Measurements from ENCODE around the gene ZBTB5. TPM values are rescaled to one million over a fixed set of nuclear protein-coding genes. Genes with fewer than 3 reads are reported as not detected.

Gene ZBTB5
- total and polyA plus RNA-seq, 2 of the 13 experiments (the other 11 are each of a cell fraction or from before 2014, with no cell fraction given): 12.5 to 20.5 TPM

DNA sequence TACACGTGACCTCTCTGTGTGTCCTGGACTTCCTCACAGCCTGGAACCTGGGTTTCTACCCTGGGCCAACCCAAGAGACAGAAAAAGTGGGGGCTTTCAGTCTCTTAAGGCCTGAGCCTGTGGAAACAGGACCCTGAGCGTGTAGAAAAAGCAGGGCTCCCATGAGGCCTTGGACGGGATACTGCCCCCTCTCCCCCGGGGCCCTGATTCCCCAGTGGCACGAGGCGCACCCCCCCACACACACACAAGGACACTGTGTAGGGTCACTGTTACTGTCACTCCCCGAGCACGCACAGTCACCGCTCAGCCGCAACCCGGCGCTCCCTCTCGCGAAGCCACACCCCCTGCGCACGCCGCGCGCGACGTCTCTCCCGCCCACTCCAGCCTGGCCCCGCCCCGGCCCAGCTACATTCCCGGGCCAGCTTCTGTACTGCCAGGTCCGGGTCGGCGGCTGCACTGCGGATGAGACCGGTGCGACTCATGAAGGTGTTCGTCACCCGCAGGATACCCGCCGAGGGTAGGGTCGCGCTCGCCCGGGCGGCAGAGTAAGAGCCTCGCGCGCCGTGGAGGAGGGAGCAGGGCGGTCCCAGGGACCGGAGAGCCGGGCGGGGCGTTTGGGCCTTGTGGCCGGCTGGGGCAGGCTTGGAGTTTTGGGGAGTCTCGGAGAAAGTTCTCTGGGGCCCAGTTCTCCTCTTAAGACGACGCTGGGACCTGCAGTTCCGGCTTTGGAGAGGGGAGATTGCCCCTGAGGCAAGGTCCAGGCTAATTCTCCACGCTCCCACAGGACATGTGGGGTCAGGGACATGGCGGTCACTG lies 42.8 kb downstream of the ZBTB5 start, which contains the start of gene GRHPR (continued):
- TF ChIP-seq, protein P1, sequence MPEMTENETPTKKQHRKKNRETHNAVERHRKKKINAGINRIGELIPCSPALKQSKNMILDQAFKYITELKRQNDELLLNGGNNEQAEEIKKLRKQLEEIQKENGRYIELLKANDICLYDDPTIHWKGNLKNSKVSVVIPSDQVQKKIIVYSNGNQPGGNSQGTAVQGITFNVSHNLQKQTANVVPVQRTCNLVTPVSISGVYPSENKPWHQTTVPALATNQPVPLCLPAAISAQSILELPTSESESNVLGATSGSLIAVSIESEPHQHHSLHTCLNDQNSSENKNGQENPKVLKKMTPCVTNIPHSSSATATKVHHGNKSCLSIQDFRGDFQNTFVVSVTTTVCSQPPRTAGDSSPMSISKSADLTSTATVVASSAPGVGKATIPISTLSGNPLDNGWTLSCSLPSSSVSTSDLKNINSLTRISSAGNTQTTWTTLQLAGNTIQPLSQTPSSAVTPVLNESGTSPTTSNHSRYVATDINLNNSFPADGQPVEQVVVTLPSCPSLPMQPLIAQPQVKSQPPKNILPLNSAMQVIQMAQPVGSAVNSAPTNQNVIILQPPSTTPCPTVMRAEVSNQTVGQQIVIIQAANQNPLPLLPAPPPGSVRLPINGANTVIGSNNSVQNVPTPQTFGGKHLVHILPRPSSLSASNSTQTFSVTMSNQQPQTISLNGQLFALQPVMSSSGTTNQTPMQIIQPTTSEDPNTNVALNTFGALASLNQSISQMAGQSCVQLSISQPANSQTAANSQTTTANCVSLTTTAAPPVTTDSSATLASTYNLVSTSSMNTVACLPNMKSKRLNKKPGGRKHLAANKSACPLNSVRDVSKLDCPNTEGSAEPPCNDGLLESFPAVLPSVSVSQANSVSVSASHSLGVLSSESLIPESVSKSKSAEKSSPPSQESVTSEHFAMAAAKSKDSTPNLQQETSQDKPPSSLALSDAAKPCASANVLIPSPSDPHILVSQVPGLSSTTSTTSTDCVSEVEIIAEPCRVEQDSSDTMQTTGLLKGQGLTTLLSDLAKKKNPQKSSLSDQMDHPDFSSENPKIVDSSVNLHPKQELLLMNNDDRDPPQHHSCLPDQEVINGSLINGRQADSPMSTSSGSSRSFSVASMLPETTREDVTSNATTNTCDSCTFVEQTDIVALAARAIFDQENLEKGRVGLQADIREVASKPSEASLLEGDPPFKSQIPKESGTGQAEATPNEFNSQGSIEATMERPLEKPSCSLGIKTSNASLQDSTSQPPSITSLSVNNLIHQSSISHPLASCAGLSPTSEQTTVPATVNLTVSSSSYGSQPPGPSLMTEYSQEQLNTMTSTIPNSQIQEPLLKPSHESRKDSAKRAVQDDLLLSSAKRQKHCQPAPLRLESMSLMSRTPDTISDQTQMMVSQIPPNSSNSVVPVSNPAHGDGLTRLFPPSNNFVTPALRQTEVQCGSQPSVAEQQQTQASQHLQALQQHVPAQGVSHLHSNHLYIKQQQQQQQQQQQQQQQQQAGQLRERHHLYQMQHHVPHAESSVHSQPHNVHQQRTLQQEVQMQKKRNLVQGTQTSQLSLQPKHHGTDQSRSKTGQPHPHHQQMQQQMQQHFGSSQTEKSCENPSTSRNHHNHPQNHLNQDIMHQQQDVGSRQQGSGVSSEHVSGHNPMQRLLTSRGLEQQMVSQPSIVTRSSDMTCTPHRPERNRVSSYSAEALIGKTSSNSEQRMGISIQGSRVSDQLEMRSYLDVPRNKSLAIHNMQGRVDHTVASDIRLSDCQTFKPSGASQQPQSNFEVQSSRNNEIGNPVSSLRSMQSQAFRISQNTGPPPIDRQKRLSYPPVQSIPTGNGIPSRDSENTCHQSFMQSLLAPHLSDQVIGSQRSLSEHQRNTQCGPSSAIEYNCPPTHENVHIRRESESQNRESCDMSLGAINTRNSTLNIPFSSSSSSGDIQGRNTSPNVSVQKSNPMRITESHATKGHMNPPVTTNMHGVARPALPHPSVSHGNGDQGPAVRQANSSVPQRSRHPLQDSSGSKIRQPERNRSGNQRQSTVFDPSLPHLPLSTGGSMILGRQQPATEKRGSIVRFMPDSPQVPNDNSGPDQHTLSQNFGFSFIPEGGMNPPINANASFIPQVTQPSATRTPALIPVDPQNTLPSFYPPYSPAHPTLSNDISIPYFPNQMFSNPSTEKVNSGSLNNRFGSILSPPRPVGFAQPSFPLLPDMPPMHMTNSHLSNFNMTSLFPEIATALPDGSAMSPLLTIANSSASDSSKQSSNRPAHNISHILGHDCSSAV (CRISPR knock-in tag; IDR thresholded peaks at IDR 0.05; ENCODE audit: borderline replicate concordance): no peak
- TF ChIP-seq ZMYM4 (CRISPR knock-in tag; IDR thresholded peaks at IDR 0.05): peak; percentile 52; the same call in 1 of the 2 replicates
- TF ChIP-seq ZFP82 (CRISPR knock-in tag; IDR thresholded peaks at IDR 0.05; ENCODE audit: borderline replicate concordance): 0 out of 2 replicates have a peak, but pooled peaks have one; percentile 55
- no peak; the same call in 1 of the 2 replicates for TF ChIP-seq HOXA9 (CRISPR knock-in tag; IDR thresholded peaks at IDR 0.05; ENCODE audit: borderline replicate concordance)
- no peak for TF ChIP-seq PRDM4 (CRISPR knock-in tag; IDR thresholded peaks at IDR 0.05; ENCODE audit: borderline replicate concordance)
- peak; percentile 38; the same call in 1 of the 2 replicates for TF ChIP-seq ZNF839 (CRISPR knock-in tag; IDR thresholded peaks at IDR 0.05; ENCODE audit: borderline replicate concordance)
- TF ChIP-seq, protein P2, sequence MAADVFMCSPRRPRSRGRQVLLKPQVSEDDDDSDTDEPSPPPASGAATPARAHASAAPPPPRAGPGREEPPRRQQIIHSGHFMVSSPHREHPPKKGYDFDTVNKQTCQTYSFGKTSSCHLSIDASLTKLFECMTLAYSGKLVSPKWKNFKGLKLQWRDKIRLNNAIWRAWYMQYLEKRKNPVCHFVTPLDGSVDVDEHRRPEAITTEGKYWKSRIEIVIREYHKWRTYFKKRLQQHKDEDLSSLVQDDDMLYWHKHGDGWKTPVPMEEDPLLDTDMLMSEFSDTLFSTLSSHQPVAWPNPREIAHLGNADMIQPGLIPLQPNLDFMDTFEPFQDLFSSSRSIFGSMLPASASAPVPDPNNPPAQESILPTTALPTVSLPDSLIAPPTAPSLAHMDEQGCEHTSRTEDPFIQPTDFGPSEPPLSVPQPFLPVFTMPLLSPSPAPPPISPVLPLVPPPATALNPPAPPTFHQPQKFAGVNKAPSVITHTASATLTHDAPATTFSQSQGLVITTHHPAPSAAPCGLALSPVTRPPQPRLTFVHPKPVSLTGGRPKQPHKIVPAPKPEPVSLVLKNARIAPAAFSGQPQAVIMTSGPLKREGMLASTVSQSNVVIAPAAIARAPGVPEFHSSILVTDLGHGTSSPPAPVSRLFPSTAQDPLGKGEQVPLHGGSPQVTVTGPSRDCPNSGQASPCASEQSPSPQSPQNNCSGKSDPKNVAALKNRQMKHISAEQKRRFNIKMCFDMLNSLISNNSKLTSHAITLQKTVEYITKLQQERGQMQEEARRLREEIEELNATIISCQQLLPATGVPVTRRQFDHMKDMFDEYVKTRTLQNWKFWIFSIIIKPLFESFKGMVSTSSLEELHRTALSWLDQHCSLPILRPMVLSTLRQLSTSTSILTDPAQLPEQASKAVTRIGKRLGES (CRISPR knock-in tag; IDR thresholded peaks at IDR 0.05; ENCODE audit: borderline replicate concordance): peak; percentile 25; the same call in 1 of the 2 replicates
- TF ChIP-seq RBFOX2 (IDR thresholded peaks at IDR 0.05; ENCODE audit: low read depth, low read length): peak; percentile 96
- TF ChIP-seq ZFX (CRISPR knock-in tag; IDR thresholded peaks at IDR 0.05; ENCODE audit: low read depth): peak; percentile 95
- no peak for TF ChIP-seq CHD2 (IDR thresholded peaks at IDR 0.05; ENCODE audit: low read depth, low read length)
- TF ChIP-seq SP4 (CRISPR knock-in tag; IDR thresholded peaks at IDR 0.05): peak; percentile 93
- TF ChIP-seq TBX2 (CRISPR knock-in tag; IDR thresholded peaks at IDR 0.05; ENCODE audit: borderline replicate concordance): peak; percentile 92
- TF ChIP-seq GATAD2A (CRISPR knock-in tag; IDR thresholded peaks at IDR 0.05): peak; percentile 47
- no peak for TF ChIP-seq ZBTB1 (CRISPR knock-in tag; IDR thresholded peaks at IDR 0.05; ENCODE audit: borderline replicate concordance)
- no peak for TF ChIP-seq ATF1 (CRISPR knock-in tag; IDR thresholded peaks at IDR 0.05)

Measured in HepG2 (cell line).